ENCODE results near the gene CRELD2.

CRELD2 gene

DNA sequence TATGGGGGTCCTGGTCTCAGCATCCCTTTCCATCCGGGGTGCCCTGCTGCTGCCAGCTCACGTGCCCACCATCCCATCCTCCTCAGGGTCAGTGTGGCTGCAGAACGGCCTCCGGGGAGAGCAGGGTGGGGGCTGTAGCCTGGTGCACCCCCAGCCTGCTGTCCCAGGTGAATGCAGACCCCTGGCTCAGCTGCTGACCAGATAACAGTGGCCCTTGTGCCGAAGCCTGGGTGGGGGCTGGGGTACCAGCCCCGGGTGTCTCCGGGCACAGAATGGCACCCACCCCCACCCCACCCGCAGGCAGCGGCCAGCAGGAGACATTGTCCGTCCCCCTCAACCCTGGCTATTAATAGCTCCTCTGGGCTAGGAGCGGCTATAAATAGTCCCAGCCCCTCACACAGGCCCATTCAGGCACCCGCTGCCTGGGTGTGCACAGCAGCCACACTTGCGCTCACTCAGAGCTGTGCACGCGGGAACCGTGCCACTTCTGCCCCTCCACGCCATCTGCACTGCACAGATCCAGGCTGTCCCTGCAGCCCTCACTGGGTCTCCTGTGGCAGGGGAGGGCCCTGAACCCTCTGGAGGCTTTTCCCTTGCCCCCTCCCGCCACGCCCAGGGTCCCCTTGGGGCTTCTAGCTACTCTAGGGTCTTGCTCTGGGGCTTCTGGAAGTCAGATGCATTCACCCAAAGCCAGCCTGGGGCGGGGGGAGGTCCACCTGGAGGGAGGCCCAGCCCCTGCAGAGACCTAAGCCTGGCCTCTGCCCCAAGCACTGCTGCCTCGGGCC lies 18.7 kb downstream of the CRELD2 start:
- ChIA-PET CTCF (interaction anchor here (1.4 kb wide), 1 partner anchor 93 kb away, joined by 9 read pairs; no protein-coding TSS in a partner anchor), POLR2A (interaction anchor here (1.4 kb wide), 1 partner anchor 23 kb away, joined by 7 read pairs; the partner anchor contains the start of gene PIM3)
- Histone ChIP-seq H3K4me1 (ENCODE audit: control insufficient read depth, insufficient read depth, low read length) (peaks cover 7% of the 10 kb centered on the region), H3K27ac (ENCODE audit: extremely low read depth, low read depth, low read length) (no peak overlapping the region), H3K4me3 (ENCODE audit: low read depth, low read length) (no peak overlapping the region), H3K36me3 (ENCODE audit: control insufficient read depth in 2 of 2, insufficient read depth in 1 of 2, low read length in 2 of 2) (no peaks in the 10 kb centered on the region), H3K9me3 (ENCODE audit: control insufficient read depth, insufficient read depth, low read depth, low read length) (no peaks in the 10 kb centered on the region)
- no peak for TF ChIP-seq ZNF600 (tag by site-specific recombination; IDR thresholded peaks at IDR 0.05)
- TF ChIP-seq GLIS2 (tag by site-specific recombination; IDR thresholded peaks at IDR 0.05): peak; percentile 23; the same call in 1 of the 2 replicates

DNA sequence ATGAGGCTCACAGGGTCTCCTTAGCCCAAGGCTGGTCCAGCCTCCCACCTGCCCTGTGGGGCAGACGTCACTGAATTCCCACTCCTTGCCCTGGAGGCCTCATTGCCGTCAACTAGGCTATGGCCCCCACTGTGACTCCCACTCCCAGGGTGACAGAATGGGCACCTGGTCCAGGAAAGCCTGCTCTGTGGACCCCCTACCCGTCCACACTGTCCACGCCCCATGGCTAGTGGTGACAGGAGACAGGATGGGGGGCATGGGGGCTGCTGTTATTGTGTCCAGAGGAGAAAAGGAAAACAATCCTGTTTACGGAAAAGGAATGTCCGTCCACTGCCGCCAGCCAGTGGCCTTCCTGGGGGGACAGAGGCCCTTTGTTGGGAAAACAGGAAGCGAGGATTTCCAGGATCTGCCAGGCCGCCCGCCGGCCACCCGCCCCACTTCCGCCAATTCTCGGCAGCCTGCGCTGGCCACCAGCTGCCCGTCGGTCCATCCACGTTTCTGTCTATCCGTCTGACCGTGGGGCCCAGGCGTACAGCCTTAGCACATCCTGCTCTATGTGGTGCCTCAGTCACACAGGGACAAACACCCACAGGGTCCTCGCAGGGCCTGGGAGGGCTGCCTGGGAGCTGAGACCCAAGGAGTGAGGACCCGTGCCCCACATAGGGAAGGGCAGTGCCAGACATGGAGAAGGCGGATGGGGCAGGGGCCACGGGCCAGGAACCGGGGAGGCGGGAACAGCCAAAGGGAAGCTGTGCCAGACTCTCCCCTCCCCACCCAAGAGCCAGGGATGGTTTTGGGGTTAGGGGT lies 19.5 kb downstream of the CRELD2 start:
- Histone ChIP-seq H3K4me1 (ENCODE audit: control insufficient read depth, insufficient read depth, low read length) (peaks cover 7% of the 10 kb centered on the region), H3K27ac (ENCODE audit: extremely low read depth, low read depth, low read length) (no peak overlapping the region), H3K9me3 (ENCODE audit: control insufficient read depth, insufficient read depth, low read depth, low read length) (no peaks in the 10 kb centered on the region), H3K36me3 (ENCODE audit: control insufficient read depth in 2 of 2, insufficient read depth in 1 of 2, low read length in 2 of 2) (no peaks in the 10 kb centered on the region), H3K4me3 (ENCODE audit: low read depth, low read length) (no peak overlapping the region)
- TF ChIP-seq ZXDB (tag by site-specific recombination; IDR thresholded peaks at IDR 0.05) (no peak), HOXD13 (CRISPR knock-in tag; IDR thresholded peaks at IDR 0.05; ENCODE audit: borderline replicate concordance) (no peak), ZNF596 (tag by site-specific recombination; IDR thresholded peaks at IDR 0.05) (no peak), ZNF518A (tag by site-specific recombination; conservative IDR thresholded peaks at IDR 0.05; ENCODE audit: low read depth) (no peak), ZNF341 (tag by site-specific recombination; IDR thresholded peaks at IDR 0.05; ENCODE audit: low read depth) (peak; percentile 84)
- TF ChIP-seq, protein P1, sequence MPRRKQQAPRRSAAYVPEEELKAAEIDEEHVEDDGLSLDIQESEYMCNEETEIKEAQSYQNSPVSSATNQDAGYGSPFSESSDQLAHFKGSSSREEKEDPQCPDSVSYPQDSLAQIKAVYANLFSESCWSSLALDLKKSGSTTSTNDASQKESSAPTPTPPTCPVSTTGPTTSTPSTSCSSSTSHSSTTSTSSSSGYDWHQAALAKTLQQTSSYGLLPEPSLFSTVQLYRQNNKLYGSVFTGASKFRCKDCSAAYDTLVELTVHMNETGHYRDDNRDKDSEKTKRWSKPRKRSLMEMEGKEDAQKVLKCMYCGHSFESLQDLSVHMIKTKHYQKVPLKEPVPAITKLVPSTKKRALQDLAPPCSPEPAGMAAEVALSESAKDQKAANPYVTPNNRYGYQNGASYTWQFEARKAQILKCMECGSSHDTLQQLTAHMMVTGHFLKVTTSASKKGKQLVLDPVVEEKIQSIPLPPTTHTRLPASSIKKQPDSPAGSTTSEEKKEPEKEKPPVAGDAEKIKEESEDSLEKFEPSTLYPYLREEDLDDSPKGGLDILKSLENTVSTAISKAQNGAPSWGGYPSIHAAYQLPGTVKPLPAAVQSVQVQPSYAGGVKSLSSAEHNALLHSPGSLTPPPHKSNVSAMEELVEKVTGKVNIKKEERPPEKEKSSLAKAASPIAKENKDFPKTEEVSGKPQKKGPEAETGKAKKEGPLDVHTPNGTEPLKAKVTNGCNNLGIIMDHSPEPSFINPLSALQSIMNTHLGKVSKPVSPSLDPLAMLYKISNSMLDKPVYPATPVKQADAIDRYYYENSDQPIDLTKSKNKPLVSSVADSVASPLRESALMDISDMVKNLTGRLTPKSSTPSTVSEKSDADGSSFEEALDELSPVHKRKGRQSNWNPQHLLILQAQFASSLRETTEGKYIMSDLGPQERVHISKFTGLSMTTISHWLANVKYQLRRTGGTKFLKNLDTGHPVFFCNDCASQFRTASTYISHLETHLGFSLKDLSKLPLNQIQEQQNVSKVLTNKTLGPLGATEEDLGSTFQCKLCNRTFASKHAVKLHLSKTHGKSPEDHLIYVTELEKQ (tag by site-specific recombination; IDR thresholded peaks at IDR 0.05; ENCODE audit: borderline replicate concordance): no peak
- CTCF ChIA-PET: interaction anchor here (1.1 kb wide), 1 partner anchor 92 kb away, joined by 3 read pairs; no protein-coding TSS in a partner anchor
- POLR2A ChIA-PET: no interaction called here

GRCh38 chr22:49938565-49939136 lies 20.2 kb downstream of the CRELD2 start:
- ChIA-PET POLR2A (no interaction called here), CTCF (interaction anchor here (1.0 to 1.5 kb wide), 3 partner anchors 7 to 92 kb away, joined by 3 to 6 read pairs (median 3); no protein-coding TSS in a partner anchor)
- H3K27ac ChIP-seq (ENCODE audit: extremely low read depth, low read depth, low read length): no peak overlapping the region
- peaks cover 7% of the 10 kb centered on the region for H3K4me1 ChIP-seq (ENCODE audit: control insufficient read depth, insufficient read depth, low read length)
- H3K9me3 ChIP-seq (ENCODE audit: control insufficient read depth, insufficient read depth, low read depth, low read length): no peaks in the 10 kb centered on the region
- no peak overlapping the region for H3K4me3 ChIP-seq (ENCODE audit: low read depth, low read length)
- no peaks in the 10 kb centered on the region for H3K36me3 ChIP-seq (ENCODE audit: control insufficient read depth in 2 of 2, insufficient read depth in 1 of 2, low read length in 2 of 2)
- TF ChIP-seq ZNF184 (tag by site-specific recombination; IDR thresholded peaks at IDR 0.05): no peak
- TF ChIP-seq PRDM4 (tag by site-specific recombination; IDR thresholded peaks at IDR 0.05): no peak
- 0 out of 2 replicates have a peak, but pooled peaks have one; percentile 21 for TF ChIP-seq ZSCAN4 (tag by site-specific recombination; IDR thresholded peaks at IDR 0.05)
- no peak for TF ChIP-seq ZNF132 (tag by site-specific recombination; IDR thresholded peaks at IDR 0.05; ENCODE audit: borderline replicate concordance)
- TF ChIP-seq ZNF654 (tag by site-specific recombination; IDR thresholded peaks at IDR 0.05; ENCODE audit: low read depth): no peak
- TF ChIP-seq ZNF394 (tag by site-specific recombination; IDR thresholded peaks at IDR 0.05; ENCODE audit: borderline replicate concordance): no peak
- no peak for TF ChIP-seq GLIS1 (tag by site-specific recombination; IDR thresholded peaks at IDR 0.05)

All from HEK293 (cell line).